NCI-H2107 treated with DMSO at 0.1 percent for 48 hours (cell line): ENCODE results near the gene PRKRA.
"Not testable (repeated sequence)": the region's sequence is repeated elsewhere in the genome, so short reads cannot be mapped to it uniquely, and the experiment has no call there.

Source experiments
- DNase-seq: peaks from one replicate; lab custom pipeline; 2025; ENCODE audit not compliant: unreplicated experiment; lab: John Stamatoyannopoulos, UW

PRKRA gene

DNA sequence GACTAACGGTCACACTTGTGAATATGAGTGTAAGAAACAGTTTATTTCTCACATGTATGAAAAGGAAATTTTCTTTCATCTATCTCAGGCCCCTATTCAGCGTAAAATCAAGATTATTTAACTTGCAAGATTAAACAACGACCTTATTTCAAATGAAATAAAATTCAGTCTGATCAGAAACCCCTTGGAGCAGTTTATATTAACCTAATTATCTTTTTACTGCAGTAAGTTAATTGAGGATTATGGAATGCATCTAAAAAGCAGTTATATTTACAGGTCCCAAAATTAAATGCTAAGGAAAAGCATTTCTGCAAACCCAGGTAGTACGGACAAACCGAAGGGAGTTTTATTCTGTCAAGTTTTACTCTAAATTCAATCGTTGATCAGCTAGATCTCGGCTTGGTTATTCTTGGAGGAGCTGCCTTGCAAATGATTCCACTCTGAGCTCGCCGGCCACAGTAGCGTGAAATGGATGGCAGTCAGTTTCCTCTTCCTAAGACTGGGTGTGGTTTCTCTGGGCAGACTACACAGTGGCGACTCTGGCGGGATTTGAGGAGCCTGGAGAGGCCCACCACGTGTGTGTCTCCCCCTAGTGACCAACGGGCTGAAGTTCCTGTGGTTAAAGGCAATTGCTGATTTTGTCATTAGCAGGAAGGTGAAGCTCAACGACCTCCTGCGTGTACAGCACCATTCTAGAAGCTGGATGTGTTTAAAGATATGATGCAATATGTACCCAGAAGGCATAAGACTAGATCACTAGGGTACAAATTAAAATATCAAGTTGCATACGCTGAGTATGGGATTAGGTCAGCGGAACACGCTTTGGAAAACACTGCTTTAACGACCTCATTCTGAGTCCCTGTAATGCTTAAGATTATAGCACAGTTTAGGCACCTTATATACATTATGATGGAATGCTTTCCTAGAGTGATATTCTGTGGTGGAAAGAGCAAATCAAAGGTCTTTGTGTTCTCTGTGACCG, 36.4 kb downstream of the PRKRA start:
- peak; percentile 96 for DNase-seq

DNA sequence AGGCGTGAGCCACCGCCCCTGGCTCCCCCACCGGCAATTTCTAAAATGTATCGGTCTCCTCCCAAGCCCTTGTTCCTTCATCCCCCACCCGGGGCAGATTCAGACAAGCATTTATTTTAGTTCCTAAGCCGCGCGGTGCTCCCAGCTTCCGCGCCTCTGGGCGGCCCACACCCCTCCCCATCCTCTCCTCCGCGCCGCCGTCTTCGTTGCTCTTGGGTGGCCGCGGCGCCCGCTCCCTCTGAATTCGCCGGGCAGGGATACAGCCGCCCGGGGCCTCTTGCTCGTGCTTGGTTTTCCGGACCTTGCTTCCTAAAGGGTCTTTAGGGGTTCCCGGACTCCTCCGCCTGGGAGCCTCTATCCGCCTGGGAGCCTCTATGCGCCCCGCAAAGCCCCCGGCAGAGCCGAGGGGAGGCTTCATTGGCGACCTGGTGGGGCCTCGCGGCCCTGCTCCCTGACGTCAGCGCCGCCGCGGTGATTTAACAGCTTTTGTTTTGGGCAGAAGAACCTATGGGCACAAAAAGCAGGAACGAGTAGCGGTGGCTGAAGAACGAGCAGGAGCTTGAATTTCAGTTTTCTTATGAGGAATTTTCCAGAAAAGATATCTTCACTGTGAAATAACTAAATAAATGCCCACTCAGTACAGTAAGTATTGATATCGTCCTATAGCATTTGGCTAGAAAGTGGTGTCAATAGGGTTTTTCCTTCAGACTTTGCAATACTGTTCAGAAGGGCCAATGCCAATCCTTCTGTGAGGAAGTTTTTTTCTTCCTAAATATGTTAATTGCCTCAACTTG, 37.3 kb downstream of the PRKRA start:
- DNase-seq: peak; percentile 68

GRCh38 chr2:178412453-178412852, 38.5 kb downstream of the PRKRA start:
- DNase-seq: not testable (repeated sequence)

DNA sequence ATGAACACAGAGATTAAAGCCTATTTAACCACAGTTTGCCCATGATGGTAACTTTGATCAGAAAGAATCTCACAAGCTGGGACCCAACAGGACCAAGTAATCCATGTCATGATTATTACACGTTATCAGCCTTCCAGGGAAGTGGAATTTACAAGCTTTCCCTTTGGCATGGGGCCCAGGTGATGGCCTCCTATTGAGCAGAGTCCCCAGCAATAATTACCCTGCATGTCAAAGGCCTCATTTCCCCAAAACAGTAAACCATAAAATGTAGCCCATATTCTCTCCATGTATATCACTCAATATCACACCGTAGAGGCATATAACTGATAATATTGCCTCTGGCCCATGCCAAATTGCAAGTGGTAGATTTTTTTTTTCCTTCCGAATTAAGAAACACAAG, 38.9 kb downstream of the PRKRA start:
- DNase-seq: no peak

DNA sequence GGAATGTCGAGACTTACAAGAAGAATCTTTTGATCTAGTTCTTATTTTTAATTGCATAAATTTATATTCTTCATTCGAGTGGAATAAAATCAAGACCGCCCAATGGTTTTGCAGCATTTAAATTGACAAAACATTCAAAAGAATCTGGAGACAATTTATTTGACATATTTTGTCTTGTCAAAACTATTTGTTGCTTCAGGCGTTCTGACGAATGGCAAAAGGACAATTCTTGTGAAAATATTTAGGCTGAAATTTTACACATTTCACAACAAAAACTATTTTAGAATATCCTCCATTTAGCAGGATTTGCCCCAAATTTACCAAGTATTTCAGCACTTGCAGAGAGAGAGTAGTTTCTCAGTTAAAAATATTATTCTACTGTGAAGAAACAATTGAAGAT, 41.7 kb downstream of the PRKRA start:
- DNase-seq: no peak

DNA sequence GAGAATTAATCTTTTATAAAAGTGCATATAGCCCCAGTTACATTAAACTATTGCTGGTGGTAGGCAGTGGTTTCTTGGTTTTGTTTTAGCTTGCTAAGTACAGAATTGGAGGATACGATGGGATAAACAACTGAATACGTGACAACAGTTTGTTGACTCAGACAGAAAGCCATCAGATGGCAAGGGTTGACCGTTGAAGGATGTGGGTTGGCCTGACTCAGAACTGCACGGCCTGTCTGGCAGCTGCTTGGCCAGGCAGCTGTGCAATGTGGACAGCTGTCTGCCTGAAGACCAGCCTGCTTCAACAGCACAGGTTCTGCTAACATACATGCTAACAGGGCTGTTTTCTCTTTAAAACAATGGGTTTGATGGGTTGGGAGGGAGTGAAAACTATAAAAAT, 46.6 kb downstream of the PRKRA start:
- DNase-seq: no peak

DNA sequence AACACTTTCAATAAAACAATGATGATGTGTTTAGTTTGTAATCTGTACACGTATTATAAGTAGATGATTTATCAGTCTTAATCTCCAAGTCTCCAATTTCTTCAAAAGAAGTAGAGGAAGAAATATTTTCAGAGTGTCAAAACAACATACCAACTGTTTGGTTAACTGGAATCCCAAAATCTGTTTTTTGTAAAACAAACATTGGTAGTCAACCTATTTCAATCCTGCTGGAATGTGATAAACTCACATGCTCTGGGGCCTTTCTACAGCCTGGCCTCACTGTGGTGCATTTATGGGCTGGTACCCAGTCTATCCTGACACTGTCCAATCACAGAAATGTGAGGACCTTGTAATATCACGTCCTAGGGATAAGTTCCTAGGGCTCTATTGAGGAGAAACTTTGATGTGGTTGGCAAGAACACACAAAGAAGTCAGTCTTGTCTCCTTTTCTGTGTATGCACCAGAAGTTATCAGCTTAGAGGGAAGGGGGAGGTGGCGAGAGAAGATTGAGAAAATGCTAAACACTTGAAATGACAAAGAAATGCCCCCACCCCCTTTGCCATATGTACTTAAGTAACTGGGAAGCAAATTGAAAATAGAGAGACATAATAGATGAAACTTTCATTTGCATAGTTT, 47.2 kb downstream of the PRKRA start:
- DNase-seq: no peak

- DNase-seq: no peak
These were observed 49.0 kb downstream of the PRKRA start for GRCh38 chr2:178401994-178402437.

DNA sequence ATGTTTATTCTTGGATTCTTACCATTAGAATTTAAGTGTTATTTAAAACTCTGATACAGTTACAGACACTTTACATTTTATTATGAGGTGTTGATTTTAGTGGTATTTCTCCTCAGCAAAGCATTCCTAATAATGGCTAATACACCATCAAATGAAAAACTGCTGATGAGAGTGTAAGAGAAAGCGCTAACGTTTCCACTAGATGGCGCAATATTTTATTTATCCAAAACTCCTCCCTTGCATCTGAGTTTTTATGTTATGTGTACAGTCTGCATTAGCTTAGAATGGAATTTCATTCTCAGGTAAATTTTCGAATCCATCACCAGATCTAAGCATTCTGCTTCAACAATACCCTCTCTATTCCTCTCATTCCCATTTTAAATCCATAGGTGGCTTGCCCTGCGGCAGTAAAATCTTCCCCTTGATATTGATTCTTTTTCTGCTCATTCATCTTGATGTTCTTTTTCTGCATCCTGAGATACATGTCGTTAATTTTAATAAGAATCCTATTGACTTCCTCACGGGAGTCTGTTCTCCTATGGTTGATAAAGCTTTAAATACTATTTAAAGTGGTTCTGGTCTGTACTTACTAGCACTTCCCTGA, 53.9 kb downstream of the PRKRA start:
- peak; percentile 58 for DNase-seq

DNA sequence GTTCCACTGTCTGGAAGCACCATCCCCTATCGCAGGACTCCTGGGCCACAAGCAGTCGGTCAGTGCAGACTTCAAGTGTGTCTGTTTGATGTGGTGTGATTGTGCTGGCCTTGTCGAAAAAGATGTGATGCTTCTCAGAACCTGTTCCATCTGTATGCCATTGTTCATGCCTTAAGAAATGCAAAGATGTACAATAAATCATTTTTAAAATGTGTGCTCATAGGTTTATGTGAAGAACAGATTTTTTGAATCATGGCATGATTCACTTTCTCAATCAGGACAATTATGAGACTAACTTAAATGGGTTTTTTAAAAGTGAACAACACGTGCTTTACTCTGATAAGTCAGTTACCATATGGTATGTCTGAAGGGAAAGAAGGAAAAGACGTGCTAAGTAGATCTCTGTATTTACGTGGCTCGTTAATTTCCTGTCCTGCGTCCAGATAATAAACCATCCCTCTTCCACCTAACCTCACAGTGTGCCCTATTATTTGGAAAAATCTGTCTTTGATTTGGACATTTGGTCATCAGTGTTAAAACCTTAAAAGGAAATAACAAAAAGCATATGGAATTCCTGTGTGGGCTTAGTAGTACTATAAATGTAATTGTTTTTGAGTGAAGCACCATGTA, 54.9 kb downstream of the PRKRA start:
- DNase-seq: no peak

GRCh38 chr2:178395295-178395694, 55.7 kb downstream of the PRKRA start:
- DNase-seq: no peak

DNA sequence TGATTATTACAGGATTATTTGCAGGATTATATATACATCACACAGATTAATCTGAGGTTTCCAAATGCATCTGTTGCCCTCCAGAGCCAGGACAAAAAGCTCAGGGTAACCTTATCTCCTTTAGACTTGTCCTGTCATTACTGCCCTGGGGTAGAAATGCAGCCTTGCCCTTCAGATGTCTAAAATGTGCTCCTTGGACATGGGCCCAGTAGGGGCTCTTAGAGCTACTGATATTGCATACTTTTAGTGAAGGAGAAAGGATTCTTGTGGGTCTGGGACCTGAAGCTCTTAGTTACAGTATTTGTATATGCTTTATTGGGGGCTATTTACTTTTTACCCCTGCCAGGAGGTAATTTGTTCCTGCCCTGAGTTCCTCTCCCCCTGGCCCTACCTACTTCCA, 56.1 kb downstream of the PRKRA start:
- no peak for DNase-seq

DNA sequence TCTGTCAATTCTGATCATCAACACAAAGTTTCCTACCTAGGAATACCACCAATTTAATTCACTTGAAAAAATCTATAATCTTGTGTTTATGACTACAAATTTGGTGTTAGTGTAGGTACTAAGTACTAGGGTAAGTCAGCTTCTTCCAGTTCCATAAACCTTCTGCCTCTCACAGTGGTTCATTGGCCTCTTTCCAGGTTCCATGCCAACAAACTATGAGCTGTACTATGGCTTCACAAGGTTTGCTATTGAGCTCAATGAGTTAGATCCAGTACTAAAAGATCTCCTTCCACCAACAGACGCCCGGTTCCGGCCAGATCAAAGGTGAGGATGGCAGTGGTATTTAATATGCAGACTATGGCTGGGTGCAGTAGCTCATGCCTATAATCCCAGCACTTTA, 58.8 kb downstream of the PRKRA start:
- no peak for DNase-seq

GRCh38 chr2:178391701-178392100, 59.3 kb downstream of the PRKRA start:
- DNase-seq: no peak

- DNase-seq: no peak
These were observed 62.7 kb downstream of the PRKRA start for GRCh38 chr2:178388287-178388686.

DNA sequence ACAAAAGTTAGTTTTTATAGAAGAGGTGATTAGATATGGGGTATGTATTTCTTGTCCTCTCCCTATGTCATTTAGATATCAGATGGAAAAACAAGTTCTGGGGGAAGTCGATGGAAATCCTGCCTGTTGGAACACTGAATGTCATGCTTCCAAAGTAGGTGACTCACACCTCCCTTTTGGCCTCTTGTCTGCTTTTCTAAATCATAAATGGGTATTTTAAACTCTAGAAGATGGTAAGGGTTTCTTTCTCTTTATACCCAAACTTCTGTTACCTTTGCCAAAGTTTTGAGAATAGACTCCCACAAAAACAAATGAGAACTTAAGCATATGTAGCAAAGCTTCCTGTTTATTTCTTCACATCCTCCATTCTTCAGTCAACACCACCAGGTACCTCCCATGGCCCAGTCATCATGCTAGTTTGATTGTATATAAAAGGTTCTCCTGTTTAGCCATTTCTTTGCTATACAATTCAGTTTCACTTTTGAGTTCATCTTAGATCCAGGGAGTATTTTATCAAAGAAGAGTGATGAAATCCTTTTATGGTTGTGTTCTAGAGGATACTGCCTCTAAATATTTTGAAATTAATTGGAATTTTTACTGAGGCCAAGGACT, 63.9 kb downstream of the PRKRA start:
- no peak for DNase-seq

GRCh38 chr2:178385595-178386148, 65.3 kb downstream of the PRKRA start:
- DNase-seq: no peak

GRCh38 chr2:178383718-178384117, 67.3 kb downstream of the PRKRA start:
- DNase-seq: no peak
